Lower leg skin (tissue), 4 donors: ENCODE results near the gene ZNF335. TPM values are rescaled to one million over a fixed set of nuclear protein-coding genes. Genes with fewer than 3 reads are reported as not detected.

Source experiments
- DNase-seq, 2 donors: peaks; one replicate each; pipeline ENCODE4 v3.0.0-alpha.2; 2019; ENCODE audit warnings: low spot score in 2 of 2
- H3K4me3 ChIP-seq: fragments of 200-600 bp; sonication (generic); 2 replicates; pipeline ENCODE4 v1.5.1; 2017; ENCODE audit warnings: mild to moderate bottlenecking, low read depth; ENCODE audit not compliant: poor library complexity, severe bottlenecking
- POLR2A ChIP-seq, 2 donors: fragments of 450-650 bp; IDR thresholded peaks; one replicate each; pipeline ENCODE4 v1.6.1; 2016 to 2017; ENCODE audit warnings: antibody characterized with exemption in 2 of 2, mild to moderate bottlenecking in 1 of 2, moderate library complexity in 1 of 2
- WGBS, 2 donors: methylation state at CpG; one replicate each; pipeline ENCODE4 v1.1.5; 2018; 5-methylcytosine and 5-hydroxymethylcytosine counted together
- intact Hi-C: fragments of 100-400 bp; cut with DNase I; formaldehyde crosslinking; loops from one replicate; pipeline ENCODE4 v1.15.0; 2023; ENCODE audit warnings: low total_unique reads
- total RNA-seq, 4 donors: library from RNA; depleted of rRNA; stranded (reverse); fragments of >200 nt; gene quantifications; one replicate each; pipeline ENCODE4 v1.1.0, GENCODE V29; 2016
- TF ChIP-seq, protein P1 (sequence below), 3 donors: fragments of 450-650 bp; IDR thresholded peaks; one replicate each; pipeline ENCODE4 v1.5.1; 2016; ENCODE audit warnings: antibody characterized with exemption in 3 of 3, mild to moderate bottlenecking in 3 of 3, moderate library complexity in 2 of 3

The ZNF335 gene
- total RNA-seq, 4 donors from 2014 or later: 21.6 to 38.6 (median 30.7) TPM

DNA sequence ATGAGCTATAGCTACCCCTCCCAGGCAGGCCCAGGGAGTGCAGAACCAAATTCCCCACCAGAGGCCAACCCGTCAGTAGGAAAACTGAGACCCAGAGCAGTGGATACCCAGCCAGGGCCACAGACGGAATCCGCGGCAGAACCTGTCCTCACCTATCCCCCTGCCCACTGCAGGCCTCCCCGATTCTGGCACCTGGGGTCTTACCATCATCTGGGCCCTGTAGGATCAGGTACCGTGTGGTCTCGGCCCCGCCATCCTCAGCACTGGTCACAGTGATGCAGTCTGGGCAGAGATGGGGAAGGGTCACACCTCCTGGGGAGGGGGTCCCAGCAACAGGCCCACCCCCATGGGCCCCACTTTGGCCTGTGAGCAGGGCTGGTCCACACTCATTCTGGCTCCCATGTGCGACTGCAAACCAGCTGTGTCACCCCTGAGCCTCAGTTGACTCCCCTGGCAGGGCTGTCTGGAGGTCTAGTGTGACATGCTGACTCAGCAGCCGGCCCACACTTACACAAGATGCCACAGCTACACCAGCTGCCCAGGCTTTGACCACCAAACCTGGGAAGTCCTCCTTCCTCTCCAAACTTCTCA, 3.8 kb downstream of the ZNF335 start:
- WGBS, 2 donors: 82 to 89% methylated on average over 10 of the region's 10 CpGs
- intact Hi-C loops: loop anchor here (10.0 kb wide), 1 partner anchor 163 kb away; no protein-coding TSS in a partner anchor

DNA sequence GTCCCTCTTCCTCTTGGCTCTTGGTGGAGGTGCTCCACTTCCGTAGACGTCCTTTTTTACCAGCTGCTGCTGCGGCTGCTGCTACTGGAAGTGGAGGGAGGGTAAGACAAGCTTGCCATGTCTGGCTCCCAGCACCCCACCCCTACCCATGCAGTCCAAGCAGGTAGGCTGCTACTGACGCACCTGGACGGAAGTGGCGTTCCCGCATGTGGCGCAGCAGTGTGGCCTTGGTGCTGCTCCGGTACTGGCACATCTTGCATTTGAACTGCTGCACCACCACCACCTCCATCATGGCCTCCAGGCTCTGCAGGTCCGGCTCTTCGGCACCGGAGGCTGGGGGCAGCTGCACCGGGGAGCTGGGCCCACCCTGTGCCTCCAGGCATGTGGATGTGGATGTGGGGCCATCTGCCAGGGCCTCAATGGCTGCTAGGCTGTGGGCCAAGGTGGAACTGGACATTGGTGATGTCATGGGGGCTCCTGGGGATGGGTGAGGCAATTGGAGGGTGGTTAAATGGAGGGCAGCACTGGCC, 4.4 kb downstream of the ZNF335 start:
- WGBS, 2 donors: 90 to 91% methylated on average over 9 to 13 of the region's 13 CpGs
- intact Hi-C loops: loop anchor here (10.0 kb wide), 1 partner anchor 163 kb away; no protein-coding TSS in a partner anchor

More for the DNA sequence above, 3.8 kb downstream of the ZNF335 start:
- H3K4me3 ChIP-seq: no peak overlapping the region
- TF ChIP-seq, protein P1, sequence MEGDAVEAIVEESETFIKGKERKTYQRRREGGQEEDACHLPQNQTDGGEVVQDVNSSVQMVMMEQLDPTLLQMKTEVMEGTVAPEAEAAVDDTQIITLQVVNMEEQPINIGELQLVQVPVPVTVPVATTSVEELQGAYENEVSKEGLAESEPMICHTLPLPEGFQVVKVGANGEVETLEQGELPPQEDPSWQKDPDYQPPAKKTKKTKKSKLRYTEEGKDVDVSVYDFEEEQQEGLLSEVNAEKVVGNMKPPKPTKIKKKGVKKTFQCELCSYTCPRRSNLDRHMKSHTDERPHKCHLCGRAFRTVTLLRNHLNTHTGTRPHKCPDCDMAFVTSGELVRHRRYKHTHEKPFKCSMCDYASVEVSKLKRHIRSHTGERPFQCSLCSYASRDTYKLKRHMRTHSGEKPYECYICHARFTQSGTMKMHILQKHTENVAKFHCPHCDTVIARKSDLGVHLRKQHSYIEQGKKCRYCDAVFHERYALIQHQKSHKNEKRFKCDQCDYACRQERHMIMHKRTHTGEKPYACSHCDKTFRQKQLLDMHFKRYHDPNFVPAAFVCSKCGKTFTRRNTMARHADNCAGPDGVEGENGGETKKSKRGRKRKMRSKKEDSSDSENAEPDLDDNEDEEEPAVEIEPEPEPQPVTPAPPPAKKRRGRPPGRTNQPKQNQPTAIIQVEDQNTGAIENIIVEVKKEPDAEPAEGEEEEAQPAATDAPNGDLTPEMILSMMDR (IDR thresholded peaks at IDR 0.05): no peak
- DNase-seq: no peak

DNA sequence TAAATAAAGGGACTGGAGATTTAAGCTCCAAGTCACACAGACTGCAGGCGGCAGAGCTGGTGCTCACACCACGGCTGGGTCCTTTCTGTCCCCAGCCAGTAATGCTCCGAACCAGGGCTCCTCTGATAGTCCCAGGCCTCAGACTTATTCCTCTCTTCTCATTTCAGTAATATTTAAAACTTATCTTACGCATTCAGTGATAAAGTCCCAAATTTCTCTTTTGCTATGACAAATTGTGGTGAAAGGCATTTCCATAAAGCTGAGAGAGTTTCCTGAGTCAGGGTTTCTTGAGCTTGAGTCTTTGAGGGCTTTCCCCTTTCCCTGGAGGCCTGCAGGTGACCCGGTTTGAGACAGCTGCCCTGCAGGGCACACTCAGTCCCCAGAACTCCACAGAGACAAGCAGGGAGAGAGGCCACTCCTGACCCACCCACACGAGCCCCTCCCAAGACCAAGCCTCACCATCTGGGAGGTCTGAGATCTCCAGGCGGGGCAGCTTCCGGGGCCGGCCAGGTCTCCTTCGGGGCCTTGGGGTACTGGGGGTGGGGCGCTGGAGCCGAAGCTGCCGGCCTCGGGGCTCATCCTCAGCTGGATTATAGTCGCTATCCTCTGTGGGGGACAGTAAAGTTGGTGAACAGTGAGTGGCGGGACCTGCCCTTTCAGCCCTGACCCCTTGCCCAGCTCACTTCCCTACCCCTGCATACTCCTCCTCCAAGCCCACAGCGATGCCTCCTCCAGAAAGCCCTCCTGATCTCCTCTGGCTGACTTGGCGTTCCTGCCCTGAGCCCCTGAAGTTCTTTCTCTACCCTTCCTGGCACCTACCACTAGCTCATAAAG, 6.6 kb downstream of the ZNF335 start:
- WGBS, 2 donors: 79 to 88% methylated on average over 16 to 18 of the region's 18 CpGs
- H3K4me3 ChIP-seq: no peak overlapping the region
- intact Hi-C loops: loop anchor here (10.0 kb wide), 1 partner anchor 161 kb away; no protein-coding TSS in a partner anchor
- DNase-seq: peak in 1 of 2 donors; percentile 80
- TF ChIP-seq, protein P1 (IDR thresholded peaks at IDR 0.05): no peak
- no peak for TF ChIP-seq POLR2A (IDR thresholded peaks at IDR 0.05)

More for the DNA sequence above, 4.4 kb downstream of the ZNF335 start:
- peak in 1 of 2 donors; percentile 83 for DNase-seq
- TF ChIP-seq, protein P1 (IDR thresholded peaks at IDR 0.05): no peak
- no peak for TF ChIP-seq POLR2A (IDR thresholded peaks at IDR 0.05)
- no peak overlapping the region for H3K4me3 ChIP-seq

DNA sequence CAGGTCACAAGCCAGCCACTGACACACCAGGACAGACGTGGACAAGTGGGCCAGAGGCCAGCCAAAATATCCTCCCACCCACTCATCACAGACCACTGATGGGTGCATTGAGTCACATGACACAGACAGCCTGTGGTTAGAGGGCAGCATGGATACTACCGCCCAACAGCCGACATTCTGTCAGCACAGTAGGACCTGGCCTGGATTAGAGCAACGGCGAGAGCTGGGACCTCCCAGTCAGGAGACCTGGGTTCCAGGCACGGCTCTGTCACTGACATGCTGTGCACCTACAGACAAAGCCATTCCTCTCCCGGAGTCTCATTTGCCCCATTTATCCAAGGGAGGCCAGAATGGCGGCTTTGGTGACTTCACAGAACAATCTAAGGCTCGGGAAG, 8.0 kb downstream of the ZNF335 start:
- no peak for TF ChIP-seq POLR2A (IDR thresholded peaks at IDR 0.05)
- TF ChIP-seq, protein P1 (IDR thresholded peaks at IDR 0.05): no peak
- DNase-seq: peak in 1 of 2 donors; percentile 66
- no peak overlapping the region for H3K4me3 ChIP-seq
- intact Hi-C loops: loop anchor here (10.0 kb wide), 1 partner anchor 159 kb away; no protein-coding TSS in a partner anchor
- 86 to 94% methylated on average over 6 to 9 of the region's 9 CpGs for WGBS, 2 donors

DNA sequence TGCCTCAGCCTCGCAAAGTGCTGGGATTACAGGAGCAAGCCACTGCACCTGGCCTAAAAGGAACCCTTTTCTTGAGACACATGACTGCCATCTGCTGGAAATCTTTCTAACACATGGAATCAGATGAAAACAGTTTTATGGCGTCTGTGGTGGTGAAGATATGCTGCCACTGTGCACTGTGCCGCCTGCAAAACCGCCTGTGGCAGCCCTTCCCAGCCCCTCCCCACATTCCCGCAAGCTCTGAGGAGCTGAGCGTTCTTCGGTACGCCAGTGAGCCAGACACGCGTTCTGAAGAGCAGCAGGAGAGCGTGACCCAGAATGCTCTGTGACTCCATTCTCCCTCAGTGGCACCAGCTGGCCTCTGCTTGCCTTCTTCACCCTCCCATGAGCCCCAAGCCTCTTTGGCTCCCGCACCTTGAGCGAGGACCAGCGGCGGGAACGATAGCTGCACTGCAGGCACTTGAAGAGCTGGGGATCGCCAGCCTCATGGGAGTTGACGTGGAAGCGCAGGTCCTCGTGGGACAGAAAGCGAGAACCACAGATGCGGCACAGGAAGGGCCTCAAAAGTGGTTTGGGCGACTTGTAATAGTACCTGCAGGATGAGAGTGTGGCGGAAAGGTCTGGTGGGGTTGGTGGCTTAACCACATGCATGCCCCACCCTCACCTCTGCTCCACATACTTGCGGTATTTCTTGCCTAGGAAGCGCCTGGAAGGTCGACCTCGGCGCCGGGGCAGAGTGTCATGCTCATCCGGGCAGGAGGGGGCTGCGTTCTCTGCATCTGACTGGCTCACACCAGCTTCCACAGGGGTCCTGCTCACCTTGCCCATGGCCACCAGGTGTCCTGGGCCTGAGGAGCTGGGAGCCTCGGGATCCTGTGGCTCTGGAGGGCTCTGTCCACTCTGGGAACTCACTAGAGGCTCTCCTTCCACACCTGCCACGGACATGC, 8.7 kb downstream of the ZNF335 start:
- peak in 1 of 2 donors; percentile 76 for DNase-seq
- TF ChIP-seq, protein P1 (IDR thresholded peaks at IDR 0.05): no peak
- no peak for TF ChIP-seq POLR2A (IDR thresholded peaks at IDR 0.05)
- no peak overlapping the region for H3K4me3 ChIP-seq
- intact Hi-C loops: loop anchor here (10.0 kb wide), 1 partner anchor 159 kb away; no protein-coding TSS in a partner anchor
- WGBS, 2 donors: 74% methylated on average over 32 to 34 of the region's 34 CpGs
